8988T (cell line): ENCODE results near the gene LYSMD4.
A peak's percentile ranks its signal among the peaks of the same experiment; 100 is the strongest.

Experiments used
- DNase-seq: peaks from one replicate; pipeline ENCODE4 v3.0.0; 2011

Gene LYSMD4

GRCh38 chr15:99731336-99732123 is 1.7 kb downstream of the LYSMD4 start:
- no peak for DNase-seq

GRCh38 chr15:99729920-99730319 is 3.3 kb downstream of the LYSMD4 start:
- no peak for DNase-seq

- no peak for DNase-seq
Measured at GRCh38 chr15:99729327-99729726, 3.9 kb downstream of the LYSMD4 start.

GRCh38 chr15:99728916-99729315 is 4.3 kb downstream of the LYSMD4 start:
- no peak for DNase-seq

- no peak for DNase-seq
Measured at GRCh38 chr15:99727733-99728132, 5.5 kb downstream of the LYSMD4 start.

- no peak for DNase-seq
Measured at GRCh38 chr15:99727330-99727729, 5.9 kb downstream of the LYSMD4 start.

GRCh38 chr15:99726333-99726732 is 6.9 kb downstream of the LYSMD4 start:
- no peak for DNase-seq

GRCh38 chr15:99722406-99722805 is 10.8 kb downstream of the LYSMD4 start:
- no peak for DNase-seq

GRCh38 chr15:99721896-99722295 is 11.3 kb downstream of the LYSMD4 start:
- no peak for DNase-seq

GRCh38 chr15:99721104-99721778 is 12.0 kb downstream of the LYSMD4 start:
- no peak for DNase-seq

GRCh38 chr15:99720533-99720932 is 12.7 kb downstream of the LYSMD4 start:
- no peak for DNase-seq

GRCh38 chr15:99719096-99719541 is 14.1 kb downstream of the LYSMD4 start:
- no peak for DNase-seq

- no peak for DNase-seq
Measured at GRCh38 chr15:99718421-99718820, 14.8 kb downstream of the LYSMD4 start.

GRCh38 chr15:99717161-99718009 is 15.9 kb downstream of the LYSMD4 start:
- no peak for DNase-seq

GRCh38 chr15:99716540-99717095 is 16.6 kb downstream of the LYSMD4 start:
- no peak for DNase-seq

- no peak for DNase-seq
Measured at GRCh38 chr15:99712415-99712814, 20.8 kb downstream of the LYSMD4 start.

- DNase-seq: no peak
Measured at GRCh38 chr15:99711625-99712024, 21.6 kb downstream of the LYSMD4 start.

- no peak for DNase-seq
Measured at GRCh38 chr15:99709243-99709986, 23.8 kb downstream of the LYSMD4 start.

GRCh38 chr15:99708563-99708962 is 24.7 kb downstream of the LYSMD4 start:
- DNase-seq: peak; percentile 24

- DNase-seq: no peak
Measured at GRCh38 chr15:99707473-99708270, 25.6 kb downstream of the LYSMD4 start.

- DNase-seq: no peak
Measured at GRCh38 chr15:99706557-99707303, 26.5 kb downstream of the LYSMD4 start.
